Aorta (tissue), 5 donors: ENCODE data around the gene SMURF1. TPM values are rescaled to one million over a fixed set of nuclear protein-coding genes. Genes with fewer than 3 reads are reported as not detected.
A peak's percentile ranks its signal among the peaks of the same experiment; 100 is the strongest.
"Not testable (repeated sequence)": the region's sequence is repeated elsewhere in the genome, so short reads cannot be mapped to it uniquely, and the experiment has no call there.

Experiments used
- ATAC-seq: fragments of 200-7000 bp; cut with Tn5 transposase; one replicate; pipeline ENCODE4 v1.9.1; 2022; ENCODE audit warnings: moderate library complexity; ENCODE audit not compliant: low FRiP score
- DNase-seq, 2 donors: peaks; one replicate each; pipeline ENCODE4 v3.0.0-alpha.2; 2020
- H3K27ac ChIP-seq, 2 donors: one replicate each; pipeline ENCODE4 v1.5.1; 2013; ENCODE audit warnings: low read length in 2 of 2, mild to moderate bottlenecking in 2 of 2, moderate library complexity in 2 of 2, control low read depth in 1 of 2, inconsistent platforms in 1 of 2, low read depth in 1 of 2
- H3K27me3 ChIP-seq, 2 donors: one replicate each; pipeline ENCODE4 v1.6.1; 2013; ENCODE audit warnings: control low read depth in 1 of 2, low read length in 1 of 2, mild to moderate bottlenecking in 1 of 2, moderate library complexity in 1 of 2; ENCODE audit not compliant: insufficient read depth in 2 of 2, control insufficient read depth in 1 of 2
- H3K36me3 ChIP-seq, 2 donors: one replicate each; pipeline ENCODE4 v1.6.1; 2013; ENCODE audit warnings: control low read depth in 1 of 2, low read length in 1 of 2, mild to moderate bottlenecking in 1 of 2; ENCODE audit not compliant: insufficient read depth in 2 of 2, control insufficient read depth in 1 of 2
- H3K4me1 ChIP-seq, 2 donors: one replicate each; pipeline ENCODE4 v1.6.1; 2013; ENCODE audit warnings: low read length in 2 of 2, control low read depth in 1 of 2, mild to moderate bottlenecking in 1 of 2, moderate library complexity in 1 of 2; ENCODE audit not compliant: insufficient read depth in 2 of 2, control insufficient read depth in 1 of 2
- H3K4me3 ChIP-seq, 2 donors: one replicate each; pipeline ENCODE4 v1.5.1; 2013; ENCODE audit warnings: low read length in 2 of 2, control low read depth in 1 of 2, mild to moderate bottlenecking in 1 of 2
- H3K9me3 ChIP-seq: one replicate; pipeline ENCODE4 v1.6.1; 2013; ENCODE audit warnings: mild to moderate bottlenecking, low read length; ENCODE audit not compliant: control insufficient read depth
- WGBS, 2 donors: extraction: QIAGEN DNeasy Blood & Tissue Kit; methylation state at CpG; one replicate each; pipeline ENCODE4 v1.1.7; 2013; 5-methylcytosine and 5-hydroxymethylcytosine counted together
- intact Hi-C, 2 donors: fragments of 100-400 bp; cut with DNase I; formaldehyde crosslinking; loops; one replicate each; pipeline versions ENCODE4 v1.14.2 to v1.15.0; 2022
- polyA plus RNA-seq, 2 donors: library from polyadenylated mRNA; stranded (reverse); fragments of 200-250 nt; gene quantifications; one replicate each; pipeline ENCODE4 v1.2.3, GENCODE V29; 2013
- total RNA-seq, 2 donors: library from RNA; stranded (reverse); fragmentation: NEBNext Ultra II Directional; extraction: Animal tissue kit (Norgen Biotek cat#: 25700); gene quantifications; one replicate each; pipeline ENCODE4 v1.2.1, GENCODE V29; 2021
- donor health status: healthy with polysubstance abuse.
- donor health status: Bipolar disorder and iron deficiency.
- donor health status: DM: no; HTN: no; CAD: no.
- donor health status: DM: no; HTN: no; CAD: no.
- donor health status: DM: yes; HTN: yes; CAD: no.

The SMURF1 gene
- total and polyA plus RNA-seq, 4 donors = 8.1 to 47.9 (median 30.5) TPM

DNA sequence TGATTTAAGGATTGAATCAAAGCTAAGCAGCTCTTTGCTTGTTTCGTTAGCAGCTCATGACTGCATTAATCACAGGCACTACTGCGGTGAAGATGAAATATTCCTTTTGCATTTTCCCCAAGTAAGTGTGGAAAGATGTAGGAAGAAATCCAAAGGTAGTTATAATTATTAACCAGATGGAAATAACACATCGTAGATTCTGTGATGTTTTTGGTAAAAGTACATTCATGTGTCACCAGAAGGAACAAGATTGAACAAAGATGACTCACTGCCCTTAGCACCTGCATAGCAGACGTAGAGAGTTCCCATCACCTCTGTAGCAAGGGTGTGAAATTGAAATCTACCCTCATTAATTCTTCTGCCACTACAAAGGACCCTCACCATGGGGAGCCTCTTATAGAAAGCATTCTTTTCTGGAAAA, 37.1 kb downstream of the SMURF1 start:
- WGBS, 2 donors = 44 to 52% methylated on average over 4 of the region's 4 CpGs

DNA sequence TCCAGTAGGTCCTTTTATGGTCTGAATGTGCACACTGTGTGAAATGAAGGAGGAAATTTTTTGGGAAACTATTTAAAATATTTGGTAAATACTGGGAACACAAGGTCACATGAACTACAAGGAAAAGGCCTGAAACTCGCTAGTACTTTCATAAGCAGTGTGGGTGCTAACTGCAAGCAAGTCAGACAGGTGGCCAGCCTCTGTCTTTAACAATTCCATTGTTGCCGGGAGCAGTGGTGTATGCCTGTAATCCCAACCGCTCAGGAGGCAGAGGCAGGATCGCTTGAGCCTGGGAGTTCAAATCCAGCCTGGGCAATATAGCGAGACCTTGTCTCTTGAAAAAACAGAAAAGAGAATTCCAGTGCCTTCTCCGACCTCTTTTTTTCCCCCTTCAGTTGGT, 37.5 kb downstream of the SMURF1 start:
- Histone ChIP-seq H3K27me3 (no peaks in the 10 kb centered on the region), H3K9me3 (no peaks in the 10 kb centered on the region), H3K4me1 (peaks cover 11 to 26% of the 10 kb centered on the region in 2 donors), H3K27ac (peak overlapping the region in 1 of 2 donors; percentile 91), H3K36me3 (no peaks in the 10 kb centered on the region), H3K4me3 (no peak overlapping the region)
- intact Hi-C loops = loop anchor here in 1 of 2 donors (5.0 kb wide), 1 partner anchor 36 kb away; the partner anchor contains the start of gene SMURF1
- ATAC-seq (no peak), DNase-seq (no peak)
- 43 to 56% methylated on average over 6 of the region's 6 CpGs for WGBS, 2 donors

More for the DNA sequence above, 37.1 kb downstream of the SMURF1 start:
- Histone ChIP-seq H3K9me3 (no peaks in the 10 kb centered on the region), H3K36me3 (no peaks in the 10 kb centered on the region), H3K4me1 (peaks cover 11 to 30% of the 10 kb centered on the region in 2 donors), H3K4me3 (peak overlapping the region in 1 of 2 donors; percentile 8), H3K27ac (peak overlapping the region in 1 of 2 donors; percentile 91), H3K27me3 (no peaks in the 10 kb centered on the region)
- no peak for DNase-seq
- intact Hi-C loops = loop anchor here in 1 of 2 donors (5.0 kb wide), 1 partner anchor 35 kb away; the partner anchor contains the start of gene SMURF1
- ATAC-seq = no peak

DNA sequence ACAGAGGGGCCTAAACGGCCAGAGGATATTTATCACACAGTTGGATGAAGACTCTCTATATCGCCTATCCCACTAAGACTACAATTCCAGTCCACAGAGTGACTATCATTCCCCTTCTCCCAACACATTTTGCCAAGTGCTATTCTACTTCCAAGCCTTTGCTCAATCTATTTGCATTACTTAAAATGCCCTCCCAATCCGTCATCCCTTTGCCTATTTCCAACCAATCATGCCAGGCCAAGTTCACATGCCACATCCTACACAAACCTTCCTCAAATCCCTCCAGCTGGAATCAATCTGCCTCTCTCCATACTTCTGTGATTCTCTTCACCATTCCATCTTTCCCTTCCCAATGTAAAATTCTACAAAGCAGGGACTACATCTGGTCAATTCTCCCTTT, 38.2 kb downstream of the SMURF1 start:
- intact Hi-C loops = loop anchor here in 1 of 2 donors (5.0 kb wide), 1 partner anchor 37 kb away; the partner anchor contains the start of gene SMURF1
- H3K27me3 ChIP-seq = no peaks in the 10 kb centered on the region
- H3K4me3 ChIP-seq = no peak overlapping the region
- 30 to 40% methylated on average over 3 of the region's 3 CpGs for WGBS, 2 donors
- no peak for DNase-seq
- H3K4me1 ChIP-seq = peaks cover 11 to 26% of the 10 kb centered on the region in 2 donors
- ATAC-seq = no peak
- peak overlapping the region; percentile 57 to 93 for H3K27ac ChIP-seq
- H3K36me3 ChIP-seq = no peaks in the 10 kb centered on the region
- no peaks in the 10 kb centered on the region for H3K9me3 ChIP-seq

DNA sequence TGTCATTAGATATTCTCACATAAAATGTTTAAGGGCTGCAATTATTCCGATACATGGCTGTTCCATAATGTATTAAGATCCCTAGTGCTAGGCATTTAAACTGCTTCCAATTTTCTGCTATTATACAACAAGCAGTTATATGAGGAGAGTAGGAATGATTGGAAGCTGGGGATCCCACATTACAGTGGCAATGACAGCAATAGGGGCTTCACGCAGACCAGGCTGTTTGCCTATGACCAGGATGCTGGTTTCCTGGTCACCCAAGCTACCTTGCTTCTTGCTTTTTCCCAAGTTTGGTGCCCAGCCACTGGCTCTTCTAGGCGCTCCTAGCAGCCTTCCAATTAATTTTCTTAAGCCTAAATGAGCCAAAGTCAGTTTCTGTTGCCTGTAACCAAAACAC, 39.3 kb downstream of the SMURF1 start:
- Histone ChIP-seq H3K27ac (peak overlapping the region in 1 of 2 donors; percentile 74), H3K9me3 (no peaks in the 10 kb centered on the region), H3K4me3 (no peak overlapping the region), H3K4me1 (peaks cover 13 to 21% of the 10 kb centered on the region in 2 donors), H3K27me3 (no peaks in the 10 kb centered on the region), H3K36me3 (no peaks in the 10 kb centered on the region)
- intact Hi-C loops = loop anchor here in 1 of 2 donors (5.0 kb wide), 1 partner anchor 38 kb away; the partner anchor contains the start of gene SMURF1
- DNase-seq (no peak), ATAC-seq (no peak)
- 92 to 97% methylated on average over 3 of the region's 3 CpGs for WGBS, 2 donors

DNA sequence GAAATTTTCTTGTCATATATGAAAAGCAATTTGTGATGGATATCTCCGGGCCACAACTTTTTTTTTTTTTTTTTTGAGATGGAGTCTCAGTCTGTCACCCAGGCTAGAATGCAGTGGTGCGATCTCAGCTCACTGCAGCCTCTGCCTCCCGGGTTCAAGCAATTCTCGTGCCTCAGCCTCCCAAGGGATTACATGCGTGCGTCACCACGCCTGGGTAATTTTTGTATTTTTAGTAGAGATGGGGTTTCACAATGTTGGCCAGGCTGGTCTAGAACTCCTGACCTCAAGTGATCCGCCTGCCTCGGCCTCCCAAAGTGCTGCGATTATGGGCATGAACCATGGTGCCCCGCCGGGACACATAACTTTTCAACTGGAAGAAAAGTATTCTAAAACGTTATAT, 40.1 kb downstream of the SMURF1 start:
- WGBS, 2 donors = 80 to 83% methylated on average over 13 of the region's 13 CpGs
- intact Hi-C loops, H3K9me3 ChIP-seq, H3K4me3 ChIP-seq, DNase-seq, H3K27me3 ChIP-seq, H3K27ac ChIP-seq, ATAC-seq, H3K36me3 ChIP-seq: not testable (repeated sequence)
- H3K4me1 ChIP-seq = peaks cover 11 to 21% of the 10 kb centered on the region in 2 donors

DNA sequence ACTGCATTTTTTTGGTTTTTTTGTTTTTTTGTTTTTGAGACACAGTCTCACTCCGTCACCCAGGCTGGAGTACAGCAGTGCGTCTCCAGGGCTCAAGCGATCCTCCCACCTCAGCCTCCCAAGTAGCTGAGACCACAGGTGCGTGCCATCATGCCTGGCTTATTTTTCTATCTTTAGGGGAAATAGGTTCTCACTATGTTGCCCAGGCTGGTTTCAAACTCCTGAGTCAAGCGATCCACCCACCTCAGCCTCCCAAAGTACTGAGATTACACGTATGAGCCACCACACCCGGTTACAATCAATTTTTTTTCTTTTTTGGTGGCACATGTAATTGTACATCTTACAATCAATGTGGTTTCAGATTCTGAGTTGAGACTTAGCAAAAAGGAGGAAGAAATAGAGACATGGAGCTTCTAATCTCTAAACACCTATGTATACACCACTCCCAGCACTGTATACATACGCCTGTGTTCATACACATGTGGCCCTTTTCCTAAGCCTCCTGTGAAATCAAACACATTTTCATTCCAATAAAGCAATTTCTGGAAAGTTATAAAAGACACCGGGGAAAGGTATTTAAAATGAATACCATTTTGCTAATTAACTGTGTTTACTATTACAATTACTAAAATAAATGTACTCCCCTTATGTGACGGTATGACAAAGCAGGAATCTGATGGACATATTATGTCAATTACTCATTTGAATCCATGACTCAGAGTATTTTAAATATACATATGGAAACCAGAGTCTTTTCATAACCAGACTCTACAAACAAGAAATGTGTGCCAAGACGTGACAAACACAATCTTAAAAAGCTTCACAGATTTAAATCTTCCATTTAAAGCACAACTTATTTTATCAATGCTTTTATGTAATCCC, 40.9 kb downstream of the SMURF1 start:
- intact Hi-C loops = no loop called here
- H3K9me3 ChIP-seq = no peaks in the 10 kb centered on the region
- ATAC-seq = no peak
- peaks cover 12 to 20% of the 10 kb centered on the region in 2 donors for H3K4me1 ChIP-seq
- no peak overlapping the region for H3K27ac ChIP-seq
- no peak overlapping the region for H3K4me3 ChIP-seq
- H3K27me3 ChIP-seq = no peaks in the 10 kb centered on the region
- H3K36me3 ChIP-seq = no peaks in the 10 kb centered on the region
- WGBS, 2 donors = 77 to 78% methylated on average over 11 of the region's 11 CpGs
- DNase-seq = no peak

DNA sequence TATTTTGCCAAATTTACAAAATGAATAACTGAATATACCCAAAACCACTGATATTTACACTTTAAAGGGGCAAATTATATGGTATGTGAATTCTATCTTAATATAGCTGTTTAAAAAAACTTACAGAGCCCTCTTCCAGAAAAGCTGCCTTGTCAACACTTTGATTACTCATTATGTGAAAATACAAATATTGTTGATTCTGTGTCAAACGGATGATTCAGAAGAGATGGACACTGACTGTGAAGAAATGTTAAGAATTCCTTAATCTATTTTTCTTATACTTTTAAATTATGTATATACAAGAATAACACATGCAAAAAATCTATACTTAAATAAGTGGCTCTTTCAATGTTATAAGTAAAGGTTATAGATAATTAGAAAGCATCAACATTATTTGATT, 41.5 kb downstream of the SMURF1 start:
- WGBS, 2 donors = 73 to 82% methylated on average over 1 of the region's 1 CpG
- DNase-seq (no peak), ATAC-seq (no peak)
- intact Hi-C loops = no loop called here
- H3K27me3 ChIP-seq = no peaks in the 10 kb centered on the region
- no peak overlapping the region for H3K27ac ChIP-seq
- no peak overlapping the region for H3K4me3 ChIP-seq
- no peaks in the 10 kb centered on the region for H3K9me3 ChIP-seq
- H3K36me3 ChIP-seq = no peaks in the 10 kb centered on the region
- peaks cover 8 to 15% of the 10 kb centered on the region in 2 donors for H3K4me1 ChIP-seq

DNA sequence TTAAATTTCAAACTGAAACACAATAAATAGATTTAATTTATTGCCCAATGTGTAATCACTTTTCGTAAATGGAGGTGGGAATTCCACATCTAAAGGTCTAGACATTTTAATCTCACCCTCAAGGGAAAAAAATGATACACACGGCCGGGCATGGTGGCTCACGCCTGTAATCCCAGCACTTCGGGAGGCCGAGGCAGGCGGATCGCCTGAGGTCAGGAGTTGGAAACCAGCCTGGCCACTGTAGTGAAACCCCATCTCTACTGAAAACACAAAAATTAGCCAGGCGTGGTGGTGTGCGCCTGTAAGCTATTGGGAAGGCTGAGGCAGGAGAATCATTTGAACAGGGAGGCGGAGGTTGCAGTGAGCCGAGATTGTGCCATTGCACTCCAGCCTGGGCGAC, 42.4 kb downstream of the SMURF1 start:
- H3K27me3 ChIP-seq, H3K27ac ChIP-seq, intact Hi-C loops, H3K9me3 ChIP-seq, H3K36me3 ChIP-seq, DNase-seq, ATAC-seq, H3K4me3 ChIP-seq: not testable (repeated sequence)
- WGBS, 2 donors = 90% methylated on average over 13 of the region's 13 CpGs
- peaks cover 7 to 12% of the 10 kb centered on the region in 2 donors for H3K4me1 ChIP-seq
